DND-41 (cell line): ENCODE data around the gene SSUH2.

Source experiments
- ATAC-seq: fragments of 200-7000 bp; cut with Tn5 transposase; 3 replicates; pipeline ENCODE4 v1.9.1; 2021; ENCODE audit warnings: low read depth; ENCODE audit not compliant: insufficient read depth
- DNase-seq: peaks from one replicate; pipeline ENCODE4 v3.0.0-alpha.2; 2020
- H2AFZ ChIP-seq: 2 replicates; pipeline ENCODE4 v1.6.0; 2012; ENCODE audit warnings: low read depth, low read length
- H3K27ac ChIP-seq: 2 replicates; pipeline ENCODE4 v1.5.1; 2012; ENCODE audit warnings: low read length, inconsistent platforms
- H3K27me3 ChIP-seq: fragments of 200-600 bp; sonication (generic); 2 replicates; pipeline ENCODE4 v1.6.0; 2012; ENCODE audit warnings: low read length, mild to moderate bottlenecking, inconsistent platforms; ENCODE audit not compliant: insufficient read depth, poor library complexity
- H3K36me3 ChIP-seq: 2 replicates; pipeline ENCODE4 v1.5.1; 2012; ENCODE audit warnings: low read length, inconsistent platforms; ENCODE audit not compliant: insufficient read depth
- H3K4me1 ChIP-seq: 2 replicates; pipeline ENCODE4 v1.5.1; 2012; ENCODE audit warnings: mild to moderate bottlenecking, low read length; ENCODE audit not compliant: insufficient read depth
- H3K4me2 ChIP-seq: 2 replicates; pipeline ENCODE4 v1.6.0; 2012; ENCODE audit warnings: mild to moderate bottlenecking, moderate library complexity, low read length, inconsistent platforms; ENCODE audit not compliant: insufficient read depth
- H3K4me3 ChIP-seq, 2 experiments: fragments of 200-600 bp in 1 of 2; shearing (Covaris generic) in 1 of 2; 2 replicates each; pipeline ENCODE4 v1.5.1; 2012 to 2016; ENCODE audit warnings: inconsistent platforms in 2 of 2, low read length in 2 of 2, mild to moderate bottlenecking in 2 of 2, low read depth in 1 of 2, moderate library complexity in 1 of 2
- H3K79me2 ChIP-seq: 2 replicates; pipeline ENCODE4 v1.6.0; 2012; ENCODE audit warnings: low read length, inconsistent platforms; ENCODE audit not compliant: insufficient read depth
- H3K9ac ChIP-seq: 2 replicates; pipeline ENCODE4 v1.6.0; 2012; ENCODE audit warnings: low read depth, mild to moderate bottlenecking, inconsistent platforms, low read length, moderate library complexity
- H3K9me3 ChIP-seq: 2 replicates; pipeline ENCODE4 v1.5.1; 2012; ENCODE audit warnings: low read length, moderate library complexity, mild to moderate bottlenecking, inconsistent platforms; ENCODE audit not compliant: insufficient read depth, severe bottlenecking
- H4K20me1 ChIP-seq: 2 replicates; pipeline ENCODE4 v1.6.0; 2012; ENCODE audit warnings: low read length; ENCODE audit not compliant: insufficient read depth
- CTCF ChIP-seq: IDR thresholded peaks from 2 replicates; pipeline ENCODE4 v1.5.1; 2012; ENCODE audit warnings: borderline replicate concordance, low read length, moderate library complexity, mild to moderate bottlenecking; ENCODE audit not compliant: poor library complexity, severe bottlenecking; ENCODE audit errors: extremely low read depth
- EZH2 ChIP-seq: IDR thresholded peaks from 3 replicates; pipeline ENCODE4 v1.6.1; 2012; ENCODE audit warnings: borderline replicate concordance, low read depth, mild to moderate bottlenecking, moderate library complexity, low read length, inconsistent platforms; ENCODE audit not compliant: severe bottlenecking

SSUH2 gene

GRCh38 chr3:8606701-8607231, 37.8 kb downstream of the SSUH2 start:
- Histone ChIP-seq H3K27me3 (no peaks in the 10 kb centered on the region), H3K4me3 (no peak overlapping the region), H2AFZ (no peak overlapping the region), H3K79me2 (no peaks in the 10 kb centered on the region), H4K20me1 (no peaks in the 10 kb centered on the region), H3K9ac (no peak overlapping the region), H3K4me1 (no peaks in the 10 kb centered on the region), H3K27ac (no peak overlapping the region), H3K4me2 (no peak overlapping the region), H3K9me3 (no peaks in the 10 kb centered on the region), H3K36me3 (no peaks in the 10 kb centered on the region)
- no peak for ATAC-seq
- TF ChIP-seq CTCF (no peak), EZH2 (no peak)
- no peak for DNase-seq

GRCh38 chr3:8604988-8605387, 39.6 kb downstream of the SSUH2 start:
- no peak for ATAC-seq
- H3K4me2 ChIP-seq = no peak overlapping the region
- no peaks in the 10 kb centered on the region for H3K9me3 ChIP-seq
- H3K36me3 ChIP-seq = no peaks in the 10 kb centered on the region
- H3K4me3 ChIP-seq = no peak overlapping the region
- no peak for DNase-seq
- no peak overlapping the region for H2AFZ ChIP-seq
- H3K27me3 ChIP-seq = no peaks in the 10 kb centered on the region
- no peak overlapping the region for H3K9ac ChIP-seq
- no peaks in the 10 kb centered on the region for H3K4me1 ChIP-seq
- TF ChIP-seq CTCF (no peak), EZH2 (no peak)
- no peaks in the 10 kb centered on the region for H4K20me1 ChIP-seq
- H3K27ac ChIP-seq = no peak overlapping the region
- H3K79me2 ChIP-seq = no peaks in the 10 kb centered on the region

GRCh38 chr3:8604006-8604405, 40.6 kb downstream of the SSUH2 start:
- H3K36me3 ChIP-seq = no peaks in the 10 kb centered on the region
- H3K4me3 ChIP-seq = no peak overlapping the region
- DNase-seq (no peak), ATAC-seq (no peak)
- no peaks in the 10 kb centered on the region for H3K9me3 ChIP-seq
- no peaks in the 10 kb centered on the region for H4K20me1 ChIP-seq
- no peaks in the 10 kb centered on the region for H3K79me2 ChIP-seq
- H2AFZ ChIP-seq = no peak overlapping the region
- no peaks in the 10 kb centered on the region for H3K27me3 ChIP-seq
- TF ChIP-seq EZH2 = no peak
- no peak for TF ChIP-seq CTCF
- no peak overlapping the region for H3K9ac ChIP-seq
- H3K4me1 ChIP-seq = no peaks in the 10 kb centered on the region
- no peak overlapping the region for H3K27ac ChIP-seq
- H3K4me2 ChIP-seq = no peak overlapping the region
